ENCODE data around the gene PPM1A. TPM values are rescaled to one million over a fixed set of nuclear protein-coding genes. Genes with fewer than 3 reads are reported as not detected.
A peak's percentile ranks its signal among the peaks of the same experiment; 100 is the strongest.

The PPM1A gene
- 64.1 and 65.1 TPM in 2 replicates for total RNA-seq (2014; rRNA removed; shearing (Covaris generic); ENCODE audit: low replicate concordance)

- H3K27ac ChIP-seq (ENCODE audit: low read length) = peak within 1 kb of the TSS; percentile 90
- peak within 1 kb of the TSS; percentile 93 for H3K4me2 ChIP-seq (ENCODE audit: low read depth, low read length, poor library complexity, severe bottlenecking)
- peak within 1 kb of the TSS; percentile 0; the same call in 1 of the 2 replicates for H2AFZ ChIP-seq (ENCODE audit: low read length)
- H4K20me1 ChIP-seq (ENCODE audit: insufficient read depth, low read depth, low read length) = no peaks in the 10 kb centered on the region; the same call in 1 of the 2 replicates
- H3K9me3 ChIP-seq (ENCODE audit: low read length) = no peaks in the 10 kb centered on the region
- no peaks in the 10 kb centered on the region for H3K27me3 ChIP-seq (ENCODE audit: low read length)
- H3K4me1 ChIP-seq (ENCODE audit: low read length) = peaks cover 57% of the 10 kb centered on the region
- peaks cover 44% of the 10 kb centered on the region for H3K79me2 ChIP-seq (ENCODE audit: low read length)
- no peaks in the 10 kb centered on the region for H3K9me2 ChIP-seq (replicated peaks; ENCODE audit: insufficient read depth, low read length)
- H3K4me3 ChIP-seq (ENCODE audit: low read length) = peak within 1 kb of the TSS; percentile 76
- H3K9ac ChIP-seq (ENCODE audit: low read length) = peak within 1 kb of the TSS; percentile 89
- H3K36me3 ChIP-seq (ENCODE audit: insufficient read depth, low read length) = no peaks in the 10 kb centered on the region
- DNase-seq = peak; percentile 100
Observed at GRCh38 chr14:60248697-60249318, at the start of gene PPM1A. TSS of gene PPM1A (plus strand) at chr14:60249221. CDS start at chr14:60282704, 33,483 bp downstream.

GRCh38 chr14:60199321-60199720 lies 49.7 kb upstream of the PPM1A start:
- DNase-seq = no peak
- Histone ChIP-seq H3K9ac (ENCODE audit: low read length) (no peak overlapping the region), H3K79me2 (ENCODE audit: low read length) (no peaks in the 10 kb centered on the region), H3K9me2 (replicated peaks; ENCODE audit: insufficient read depth, low read length) (no peaks in the 10 kb centered on the region), H4K20me1 (ENCODE audit: insufficient read depth, low read depth, low read length) (no peaks in the 10 kb centered on the region), H3K9me3 (ENCODE audit: low read length) (peaks cover 17% of the 10 kb centered on the region), H3K27me3 (ENCODE audit: low read length) (no peaks in the 10 kb centered on the region), H3K36me3 (ENCODE audit: insufficient read depth, low read length) (no peaks in the 10 kb centered on the region), H3K27ac (ENCODE audit: low read length) (no peak overlapping the region), H2AFZ (ENCODE audit: low read length) (no peak overlapping the region), H3K4me1 (ENCODE audit: low read length) (peaks cover 16% of the 10 kb centered on the region), H3K4me3 (ENCODE audit: low read length) (no peak overlapping the region), H3K4me2 (ENCODE audit: low read depth, low read length, poor library complexity, severe bottlenecking) (no peak overlapping the region)

GRCh38 chr14:60204104-60204842 lies 44.7 kb upstream of the PPM1A start:
- no peaks in the 10 kb centered on the region for H3K79me2 ChIP-seq (ENCODE audit: low read length)
- peak; percentile 92 for DNase-seq
- no peaks in the 10 kb centered on the region for H3K36me3 ChIP-seq (ENCODE audit: insufficient read depth, low read length)
- H3K27ac ChIP-seq (ENCODE audit: low read length) = peak overlapping the region; percentile 82
- H3K4me2 ChIP-seq (ENCODE audit: low read depth, low read length, poor library complexity, severe bottlenecking) = peak overlapping the region; percentile 91
- peak overlapping the region; percentile 61 for H3K4me3 ChIP-seq (ENCODE audit: low read length)
- peaks cover 14% of the 10 kb centered on the region for H3K9me3 ChIP-seq (ENCODE audit: low read length)
- 0 out of 2 replicates have a peak, but pooled peaks cover 3% of the 10 kb centered on the region for H3K9me2 ChIP-seq (replicated peaks; ENCODE audit: insufficient read depth, low read length)
- peak overlapping the region; percentile 55 for H3K9ac ChIP-seq (ENCODE audit: low read length)
- peaks cover 33% of the 10 kb centered on the region for H3K4me1 ChIP-seq (ENCODE audit: low read length)
- H3K27me3 ChIP-seq (ENCODE audit: low read length) = no peaks in the 10 kb centered on the region
- H2AFZ ChIP-seq (ENCODE audit: low read length) = peak overlapping the region; percentile 93
- no peaks in the 10 kb centered on the region for H4K20me1 ChIP-seq (ENCODE audit: insufficient read depth, low read depth, low read length)

- Histone ChIP-seq H3K36me3 (ENCODE audit: insufficient read depth, low read length) (no peaks in the 10 kb centered on the region), H3K79me2 (ENCODE audit: low read length) (no peaks in the 10 kb centered on the region), H3K4me1 (ENCODE audit: low read length) (peaks cover 33% of the 10 kb centered on the region), H3K27me3 (ENCODE audit: low read length) (no peaks in the 10 kb centered on the region), H3K9ac (ENCODE audit: low read length) (peak overlapping the region; percentile 55), H3K27ac (ENCODE audit: low read length) (peak overlapping the region; percentile 82), H3K4me3 (ENCODE audit: low read length) (peak overlapping the region; percentile 61), H2AFZ (ENCODE audit: low read length) (peak overlapping the region; percentile 93), H3K4me2 (ENCODE audit: low read depth, low read length, poor library complexity, severe bottlenecking) (peak overlapping the region; percentile 91), H4K20me1 (ENCODE audit: insufficient read depth, low read depth, low read length) (no peaks in the 10 kb centered on the region), H3K9me3 (ENCODE audit: low read length) (peaks cover 7% of the 10 kb centered on the region), H3K9me2 (replicated peaks; ENCODE audit: insufficient read depth, low read length) (0 out of 2 replicates have a peak, but pooled peaks cover 3% of the 10 kb centered on the region)
- DNase-seq = peak; percentile 60
Observed at GRCh38 chr14:60204843-60205774, 43.9 kb upstream of the PPM1A start.

GRCh38 chr14:60206249-60206670 lies 42.8 kb upstream of the PPM1A start:
- H3K9ac ChIP-seq (ENCODE audit: low read length) = no peak overlapping the region
- no peak overlapping the region for H2AFZ ChIP-seq (ENCODE audit: low read length)
- no peaks in the 10 kb centered on the region for H4K20me1 ChIP-seq (ENCODE audit: insufficient read depth, low read depth, low read length)
- no peak overlapping the region for H3K4me2 ChIP-seq (ENCODE audit: low read depth, low read length, poor library complexity, severe bottlenecking)
- peaks cover 33% of the 10 kb centered on the region for H3K4me1 ChIP-seq (ENCODE audit: low read length)
- H3K4me3 ChIP-seq (ENCODE audit: low read length) = no peak overlapping the region
- DNase-seq = no peak
- no peaks in the 10 kb centered on the region for H3K27me3 ChIP-seq (ENCODE audit: low read length)
- H3K79me2 ChIP-seq (ENCODE audit: low read length) = no peaks in the 10 kb centered on the region
- no peaks in the 10 kb centered on the region for H3K36me3 ChIP-seq (ENCODE audit: insufficient read depth, low read length)
- 0 out of 2 replicates have a peak, but pooled peaks cover 3% of the 10 kb centered on the region for H3K9me2 ChIP-seq (replicated peaks; ENCODE audit: insufficient read depth, low read length)
- 0 out of 2 replicates have a peak, but pooled peaks cover 4% of the 10 kb centered on the region for H3K9me3 ChIP-seq (ENCODE audit: low read length)
- H3K27ac ChIP-seq (ENCODE audit: low read length) = no peak overlapping the region

GRCh38 chr14:60206837-60207533 lies 42.0 kb upstream of the PPM1A start:
- H3K27ac ChIP-seq (ENCODE audit: low read length) = no peak overlapping the region
- H3K27me3 ChIP-seq (ENCODE audit: low read length) = no peaks in the 10 kb centered on the region
- no peak for DNase-seq
- no peaks in the 10 kb centered on the region for H3K9me3 ChIP-seq (ENCODE audit: low read length)
- H3K36me3 ChIP-seq (ENCODE audit: insufficient read depth, low read length) = no peaks in the 10 kb centered on the region
- H3K9ac ChIP-seq (ENCODE audit: low read length) = no peak overlapping the region
- H3K4me2 ChIP-seq (ENCODE audit: low read depth, low read length, poor library complexity, severe bottlenecking) = no peak overlapping the region
- H3K4me3 ChIP-seq (ENCODE audit: low read length) = no peak overlapping the region
- H3K9me2 ChIP-seq (replicated peaks; ENCODE audit: insufficient read depth, low read length) = 0 out of 2 replicates have a peak, but pooled peaks cover 3% of the 10 kb centered on the region
- no peak overlapping the region for H2AFZ ChIP-seq (ENCODE audit: low read length)
- H3K4me1 ChIP-seq (ENCODE audit: low read length) = peaks cover 33% of the 10 kb centered on the region
- no peaks in the 10 kb centered on the region for H3K79me2 ChIP-seq (ENCODE audit: low read length)
- no peaks in the 10 kb centered on the region for H4K20me1 ChIP-seq (ENCODE audit: insufficient read depth, low read depth, low read length)

- H3K9ac ChIP-seq (ENCODE audit: low read length) = no peak overlapping the region
- no peak overlapping the region for H3K4me2 ChIP-seq (ENCODE audit: low read depth, low read length, poor library complexity, severe bottlenecking)
- H3K79me2 ChIP-seq (ENCODE audit: low read length) = no peaks in the 10 kb centered on the region
- no peak overlapping the region for H3K27ac ChIP-seq (ENCODE audit: low read length)
- no peaks in the 10 kb centered on the region for H3K27me3 ChIP-seq (ENCODE audit: low read length)
- no peak overlapping the region for H2AFZ ChIP-seq (ENCODE audit: low read length)
- H4K20me1 ChIP-seq (ENCODE audit: insufficient read depth, low read depth, low read length) = no peaks in the 10 kb centered on the region
- DNase-seq = no peak
- no peaks in the 10 kb centered on the region for H3K9me3 ChIP-seq (ENCODE audit: low read length)
- H3K4me3 ChIP-seq (ENCODE audit: low read length) = no peak overlapping the region
- peaks cover 8% of the 10 kb centered on the region for H3K4me1 ChIP-seq (ENCODE audit: low read length)
- H3K36me3 ChIP-seq (ENCODE audit: insufficient read depth, low read length) = no peaks in the 10 kb centered on the region
- H3K9me2 ChIP-seq (replicated peaks; ENCODE audit: insufficient read depth, low read length) = 0 out of 2 replicates have a peak, but pooled peaks cover 3% of the 10 kb centered on the region
Observed at GRCh38 chr14:60210703-60211102, 38.3 kb upstream of the PPM1A start.
